Esophagus muscularis mucosa (tissue), 4 donors: Measurements from ENCODE around the gene GDF2. TPM values are rescaled to one million over a fixed set of nuclear protein-coding genes. Genes with fewer than 3 reads are reported as not detected.

Experiments
- DNase-seq: peaks from one replicate; pipeline ENCODE4 v3.0.0-alpha.2; 2017; ENCODE audit errors: extremely low spot score
- H3K27ac ChIP-seq, 4 donors: fragments of 200-600 bp; sonication (generic); replicated peaks in 1 of 4; 1 replicate in 3 of 4; 2 replicates in 1 of 4; pipeline ENCODE4 v1.5.1; 2016 to 2019; ENCODE audit warnings: mild to moderate bottlenecking in 1 of 4
- H3K27me3 ChIP-seq, 4 donors: fragments of 200-600 bp; sonication (generic); one replicate each; pipeline versions ENCODE4 v1.5.1 to v1.6.0; 2016 to 2019
- H3K36me3 ChIP-seq, 4 donors: fragments of 200-600 bp; sonication (generic); one replicate each; pipeline ENCODE4 v1.5.1; 2016 to 2019
- H3K4me1 ChIP-seq, 4 donors: fragments of 200-600 bp; sonication (generic); one replicate each; pipeline ENCODE4 v1.5.1; 2016 to 2019
- H3K4me3 ChIP-seq, 4 donors: fragments of 200-600 bp; sonication (generic); 1 replicate in 2 of 4; 2 replicates in 2 of 4; pipeline ENCODE4 v1.5.1; 2016 to 2019; ENCODE audit warnings: mild to moderate bottlenecking in 4 of 4, moderate library complexity in 1 of 4
- H3K9me3 ChIP-seq, 4 donors: fragments of 200-600 bp; sonication (generic); 1 replicate in 3 of 4; 2 replicates in 1 of 4; pipeline ENCODE4 v1.5.1; 2016 to 2019
- EP300 ChIP-seq: sonication (generic); formaldehyde crosslinking; IDR thresholded peaks from one replicate; pipeline ENCODE4 v1.6.1; 2017; ENCODE audit warnings: antibody characterized with exemption
- POLR2A ChIP-seq: fragments of 450-650 bp; IDR thresholded peaks from one replicate; pipeline ENCODE4 v1.6.1; 2017; ENCODE audit warnings: antibody characterized with exemption, moderate library complexity, mild to moderate bottlenecking, low read depth
- POLR2AphosphoS5 ChIP-seq, 2 donors: sonication (generic); formaldehyde crosslinking; IDR thresholded peaks; one replicate each; pipeline ENCODE4 v1.6.1; 2017; ENCODE audit warnings: antibody characterized with exemption in 2 of 2
- WGBS: methylation state at CpG from one replicate; pipeline ENCODE4 v1.1.5; 2018; 5-methylcytosine and 5-hydroxymethylcytosine counted together
- intact Hi-C: fragments of 100-400 bp; cut with DNase I; formaldehyde crosslinking; loops from one replicate; pipeline ENCODE4 v1.15.1; 2023
- total RNA-seq, 4 donors: library from RNA; depleted of rRNA; stranded (reverse); fragments of >200 nt; gene quantifications; one replicate each; pipeline versions ENCODE4 v1.1.0 to v1.2.1, GENCODE V29; 2016
- TF ChIP-seq, protein P1 (sequence below), 3 experiments: fragments of 200-600 bp in 2 of 3; fragments of 450-650 bp in 1 of 3; sonication (generic) in 2 of 3; IDR thresholded peaks; one replicate each; pipeline ENCODE4 v1.5.1; 2017 to 2019; ENCODE audit warnings: antibody characterized with exemption in 3 of 3, mild to moderate bottlenecking in 2 of 3, moderate library complexity in 1 of 3

The GDF2 gene
- total RNA-seq, 4 donors from 2014 or later = not detected

DNA sequence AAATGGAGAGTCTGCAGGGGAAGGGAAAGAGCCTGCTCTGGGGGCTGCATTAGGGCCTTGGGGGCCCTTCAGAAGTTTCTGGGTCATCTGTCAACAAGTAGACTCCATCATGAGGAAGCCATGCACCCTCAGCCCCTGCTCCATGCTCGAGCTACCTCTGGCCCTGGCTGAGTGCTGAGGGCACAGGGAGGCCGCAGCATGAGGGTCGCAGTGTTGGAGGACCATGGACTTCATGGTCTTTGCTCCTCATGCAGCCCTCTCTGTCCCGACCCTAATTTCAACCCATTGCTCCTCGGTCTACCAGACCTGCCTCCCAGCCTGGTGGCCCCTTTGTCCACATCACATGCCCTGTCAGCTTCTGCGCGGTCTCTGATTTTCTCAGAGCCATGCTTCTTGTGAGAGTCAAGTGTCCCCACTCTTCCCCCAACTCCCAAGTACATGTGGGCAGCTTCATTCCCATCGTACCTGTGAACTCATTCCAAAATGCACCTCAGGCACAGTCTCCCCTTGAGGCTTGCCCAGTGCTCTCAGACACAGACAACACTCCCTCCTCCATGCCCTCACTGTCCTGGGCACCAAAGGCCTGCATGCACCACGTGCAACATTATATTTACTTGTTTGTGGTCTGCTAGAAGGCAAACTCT, 47.1 kb downstream of the GDF2 start:
- WGBS = 74% methylated on average over 8 of the region's 9 CpGs
- no peak for DNase-seq

DNA sequence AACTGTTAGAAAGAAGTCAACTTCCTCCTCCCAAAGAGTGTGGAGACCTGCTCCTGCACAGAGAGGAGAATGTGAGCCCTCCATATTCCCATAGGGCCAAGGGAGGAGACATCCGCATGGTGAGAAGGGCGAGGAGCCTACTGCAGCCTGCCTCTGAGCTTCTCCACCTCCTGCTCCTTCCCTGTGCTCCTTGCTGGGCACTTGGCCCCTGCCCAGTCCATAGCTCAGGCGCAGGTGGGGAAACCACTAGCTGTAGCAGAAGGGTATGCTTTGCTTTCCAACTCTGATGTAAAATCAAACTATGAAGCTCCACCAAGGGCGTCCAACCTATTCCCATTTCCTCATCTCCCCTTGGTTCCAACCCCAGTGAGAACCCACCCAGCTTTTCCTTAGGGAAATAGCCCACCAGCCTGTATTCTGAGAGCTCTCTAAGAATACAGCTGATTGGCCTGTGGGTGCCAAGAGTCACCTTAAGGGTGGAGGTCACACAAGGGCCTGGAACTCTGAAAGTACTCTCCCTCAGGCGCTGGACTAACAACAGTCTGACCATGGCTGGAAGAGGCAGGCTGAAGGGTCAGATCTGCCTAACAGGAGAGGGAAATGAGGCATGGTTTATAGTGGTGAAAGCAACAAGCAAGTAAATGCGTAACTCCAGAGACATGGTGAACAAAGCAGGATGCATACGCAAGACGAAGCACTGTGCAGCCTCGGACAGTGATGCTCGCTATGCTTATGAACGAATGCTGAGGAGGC, 47.9 kb downstream of the GDF2 start:
- Histone ChIP-seq H3K27me3 (no peaks in the 10 kb centered on the region), H3K36me3 (no peaks in the 10 kb centered on the region), H3K4me1 (peaks cover 0 to 12% (median 9%) of the 10 kb centered on the region in 4 donors), H3K9me3 (no peaks in the 10 kb centered on the region), H3K4me3 (no peak overlapping the region), H3K27ac (no peak overlapping the region)
- TF ChIP-seq, protein P1, sequence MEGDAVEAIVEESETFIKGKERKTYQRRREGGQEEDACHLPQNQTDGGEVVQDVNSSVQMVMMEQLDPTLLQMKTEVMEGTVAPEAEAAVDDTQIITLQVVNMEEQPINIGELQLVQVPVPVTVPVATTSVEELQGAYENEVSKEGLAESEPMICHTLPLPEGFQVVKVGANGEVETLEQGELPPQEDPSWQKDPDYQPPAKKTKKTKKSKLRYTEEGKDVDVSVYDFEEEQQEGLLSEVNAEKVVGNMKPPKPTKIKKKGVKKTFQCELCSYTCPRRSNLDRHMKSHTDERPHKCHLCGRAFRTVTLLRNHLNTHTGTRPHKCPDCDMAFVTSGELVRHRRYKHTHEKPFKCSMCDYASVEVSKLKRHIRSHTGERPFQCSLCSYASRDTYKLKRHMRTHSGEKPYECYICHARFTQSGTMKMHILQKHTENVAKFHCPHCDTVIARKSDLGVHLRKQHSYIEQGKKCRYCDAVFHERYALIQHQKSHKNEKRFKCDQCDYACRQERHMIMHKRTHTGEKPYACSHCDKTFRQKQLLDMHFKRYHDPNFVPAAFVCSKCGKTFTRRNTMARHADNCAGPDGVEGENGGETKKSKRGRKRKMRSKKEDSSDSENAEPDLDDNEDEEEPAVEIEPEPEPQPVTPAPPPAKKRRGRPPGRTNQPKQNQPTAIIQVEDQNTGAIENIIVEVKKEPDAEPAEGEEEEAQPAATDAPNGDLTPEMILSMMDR (IDR thresholded peaks at IDR 0.05) = no peak
- no peak for TF ChIP-seq EP300
- no peak for TF ChIP-seq POLR2A
- TF ChIP-seq POLR2AphosphoS5 (IDR thresholded peaks at IDR 0.05) = no peak
- no peak for DNase-seq
- 94% methylated on average over 11 of the region's 11 CpGs for WGBS
- intact Hi-C loops = no loop called here

More for the DNA sequence above, 47.1 kb downstream of the GDF2 start:
- TF ChIP-seq POLR2AphosphoS5 (IDR thresholded peaks at IDR 0.05) (no peak), EP300 (no peak), POLR2A (no peak)
- TF ChIP-seq, protein P1 (IDR thresholded peaks at IDR 0.05) = no peak
- no peaks in the 10 kb centered on the region for H3K27me3 ChIP-seq
- no peak overlapping the region for H3K27ac ChIP-seq
- no peaks in the 10 kb centered on the region for H3K36me3 ChIP-seq
- no peaks in the 10 kb centered on the region for H3K9me3 ChIP-seq
- intact Hi-C loops = no loop called here
- H3K4me3 ChIP-seq = no peak overlapping the region
- H3K4me1 ChIP-seq = peaks cover 0 to 4% (median under 1%) of the 10 kb centered on the region in 4 donors

DNA sequence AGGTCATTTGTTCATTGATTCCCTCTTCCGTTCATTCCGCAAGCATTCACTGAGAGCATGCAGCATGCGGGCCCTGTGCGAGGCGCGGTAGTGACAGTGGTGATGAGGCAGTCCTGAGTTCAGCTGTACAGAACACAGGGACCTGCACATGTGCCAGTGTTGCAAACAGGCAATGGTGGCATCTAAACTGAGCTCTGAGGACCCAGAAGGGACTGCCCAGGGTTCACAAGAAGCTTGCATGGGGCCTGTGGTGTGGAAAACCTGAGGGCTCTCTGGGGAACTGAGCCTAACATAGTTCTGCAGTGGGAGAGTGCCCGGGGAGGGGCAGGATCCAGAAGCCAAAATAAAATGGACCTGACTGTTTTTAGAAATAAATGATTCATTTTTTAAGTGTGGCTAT, 48.6 kb downstream of the GDF2 start:
- intact Hi-C loops = no loop called here
- TF ChIP-seq POLR2A (no peak), EP300 (no peak), POLR2AphosphoS5 (IDR thresholded peaks at IDR 0.05) (no peak)
- TF ChIP-seq, protein P1 (IDR thresholded peaks at IDR 0.05) = no peak
- no peaks in the 10 kb centered on the region for H3K27me3 ChIP-seq
- H3K4me3 ChIP-seq = no peak overlapping the region
- H3K36me3 ChIP-seq = no peaks in the 10 kb centered on the region
- peaks cover 0 to 15% (median 13%) of the 10 kb centered on the region in 4 donors for H3K4me1 ChIP-seq
- H3K27ac ChIP-seq = no peak overlapping the region
- WGBS = 93% methylated on average over 7 of the region's 7 CpGs
- DNase-seq = no peak
- no peaks in the 10 kb centered on the region for H3K9me3 ChIP-seq

DNA sequence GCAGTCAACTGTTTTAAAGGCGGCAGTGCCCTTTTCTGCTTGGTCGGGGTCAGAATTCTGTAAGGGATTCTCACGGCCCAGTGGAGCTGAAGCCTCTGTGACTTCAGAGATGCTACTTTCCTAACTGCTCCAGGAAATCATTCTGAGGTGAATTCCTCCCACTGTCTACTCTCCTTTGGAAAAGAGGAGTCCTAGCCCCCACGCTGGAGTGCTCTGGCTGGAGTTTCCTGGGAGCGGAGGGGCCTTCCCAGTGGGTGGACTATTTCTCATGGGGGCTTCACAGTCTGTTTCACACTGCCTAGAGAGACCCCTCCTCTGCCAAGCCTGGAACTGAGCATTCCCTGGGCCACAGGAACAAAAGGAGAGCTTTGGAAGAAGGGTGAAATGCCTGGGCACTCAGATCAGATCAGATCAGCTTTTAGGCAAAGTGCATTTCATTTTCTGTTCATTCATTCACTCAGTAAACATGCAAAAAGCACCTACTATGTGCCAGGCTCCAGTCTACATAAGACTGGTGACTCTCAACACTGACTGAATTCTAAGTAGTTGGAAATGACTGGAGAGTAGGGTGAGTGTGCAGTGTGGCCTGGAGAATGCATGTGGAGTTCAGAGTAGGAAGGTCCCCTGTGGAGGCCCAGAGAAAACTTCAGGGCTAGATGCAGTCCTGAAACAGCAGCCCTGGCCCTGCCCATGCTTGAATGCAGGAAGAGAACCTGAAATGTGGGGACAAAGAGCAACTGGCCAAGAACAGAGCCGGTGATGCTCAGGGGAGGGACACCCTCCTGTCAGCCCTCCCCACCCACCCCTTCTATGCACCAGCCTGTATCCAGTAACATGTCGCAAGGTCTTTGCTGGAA, 49.6 kb downstream of the GDF2 start:
- DNase-seq = no peak
- no peak overlapping the region for H3K4me3 ChIP-seq
- TF ChIP-seq, protein P1 (IDR thresholded peaks at IDR 0.05) = no peak
- TF ChIP-seq EP300 (no peak), POLR2AphosphoS5 (IDR thresholded peaks at IDR 0.05) (no peak), POLR2A (no peak)
- WGBS = 87% methylated on average over 6 of the region's 7 CpGs
- H3K4me1 ChIP-seq = peaks cover 0 to 15% (median 13%) of the 10 kb centered on the region in 4 donors
- intact Hi-C loops = no loop called here
- H3K27ac ChIP-seq = no peak overlapping the region
- H3K36me3 ChIP-seq = no peaks in the 10 kb centered on the region
- H3K9me3 ChIP-seq = no peaks in the 10 kb centered on the region
- H3K27me3 ChIP-seq = peaks cover 0 to 4% (median 0%) of the 10 kb centered on the region in 4 donors
